Right renal cortex interstitium (tissue), 3 donors: Measurements from ENCODE around the gene NCF4. TPM values are rescaled to one million over a fixed set of nuclear protein-coding genes. Genes with fewer than 3 reads are reported as not detected.

Experiments
- DNase-seq, 3 donors: peaks; one replicate each; pipeline ENCODE4 v3.0.0-alpha.2; 2013; ENCODE audit warnings: low read depth in 3 of 3, low spot score in 2 of 3
- polyA plus RNA-seq, 3 donors: library from polyadenylated mRNA; unstranded; fragments of 120-200 nt; gene quantifications; one replicate each; pipeline ENCODE4 v1.2.1, GENCODE V29; 2013; ENCODE audit not compliant: insufficient read length in 3 of 3

The NCF4 gene
- polyA plus RNA-seq, 3 donors = 1.5 to 2.2 (median 1.6) TPM

GRCh38 chr22:36863979-36864378 is 3.2 kb downstream of the NCF4 start:
- no peak for DNase-seq

DNA sequence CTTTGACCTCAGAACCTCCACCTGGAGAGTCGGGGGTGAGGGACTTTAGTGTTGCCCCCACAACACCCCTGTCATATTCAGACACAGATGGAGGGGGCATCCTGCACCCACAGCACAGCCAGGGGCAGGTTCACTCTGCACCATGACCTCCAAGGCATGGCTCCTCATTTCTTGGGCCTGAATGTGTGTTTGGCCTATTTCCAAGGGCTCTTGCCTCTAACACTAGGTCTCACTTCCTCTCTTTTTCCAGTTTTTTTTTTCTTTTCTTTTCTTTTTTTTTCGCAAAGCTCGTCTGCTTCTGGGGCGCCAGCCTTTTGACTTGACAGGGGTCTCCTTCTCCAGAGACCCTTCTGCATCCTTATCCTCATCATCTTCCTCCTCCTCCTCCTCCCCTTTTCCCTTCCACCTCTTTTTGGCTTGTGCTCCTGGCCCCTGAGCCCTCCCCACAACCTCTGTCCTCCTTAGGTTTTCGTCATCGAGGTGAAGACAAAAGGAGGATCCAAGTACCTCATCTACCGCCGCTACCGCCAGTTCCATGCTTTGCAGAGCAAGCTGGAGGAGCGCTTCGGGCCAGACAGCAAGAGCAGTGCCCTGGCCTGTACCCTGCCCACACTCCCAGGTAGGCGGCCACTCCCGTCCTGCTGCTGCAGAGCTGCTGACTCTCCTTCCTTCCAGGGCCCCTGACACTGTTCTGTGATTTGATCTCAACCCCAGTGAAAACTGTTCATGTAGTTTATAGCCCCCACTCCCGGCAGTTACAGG is 3.8 kb downstream of the NCF4 start:
- no peak for DNase-seq

GRCh38 chr22:36865346-36865745 is 4.5 kb downstream of the NCF4 start:
- peak in 1 of 3 donors; percentile 15 for DNase-seq

DNA sequence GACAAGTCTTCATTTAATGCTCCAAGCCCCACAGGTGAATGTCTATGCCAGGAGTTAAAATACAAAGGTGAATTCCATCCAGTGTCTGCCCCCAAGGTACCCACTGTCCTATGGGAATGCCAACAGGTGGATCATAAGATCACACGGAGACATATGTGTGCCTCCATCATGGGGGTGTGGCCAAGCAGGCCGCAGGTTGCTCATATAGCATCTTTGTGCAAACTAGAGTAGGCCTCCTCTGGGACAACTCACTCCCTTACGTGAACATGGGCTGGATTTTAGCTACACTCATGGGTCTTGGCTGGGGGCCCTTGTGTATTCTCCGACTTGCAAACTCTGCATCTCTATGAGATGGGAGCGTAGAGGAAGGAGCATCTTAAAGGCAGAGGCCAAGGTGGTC is 6.9 kb downstream of the NCF4 start:
- no peak for DNase-seq

GRCh38 chr22:36868546-36869181 is 7.9 kb downstream of the NCF4 start:
- no peak for DNase-seq

GRCh38 chr22:36870250-36870649 is 9.4 kb downstream of the NCF4 start:
- DNase-seq = no peak

- DNase-seq = no peak
Observed at GRCh38 chr22:36871669-36872081, 10.9 kb downstream of the NCF4 start.

DNA sequence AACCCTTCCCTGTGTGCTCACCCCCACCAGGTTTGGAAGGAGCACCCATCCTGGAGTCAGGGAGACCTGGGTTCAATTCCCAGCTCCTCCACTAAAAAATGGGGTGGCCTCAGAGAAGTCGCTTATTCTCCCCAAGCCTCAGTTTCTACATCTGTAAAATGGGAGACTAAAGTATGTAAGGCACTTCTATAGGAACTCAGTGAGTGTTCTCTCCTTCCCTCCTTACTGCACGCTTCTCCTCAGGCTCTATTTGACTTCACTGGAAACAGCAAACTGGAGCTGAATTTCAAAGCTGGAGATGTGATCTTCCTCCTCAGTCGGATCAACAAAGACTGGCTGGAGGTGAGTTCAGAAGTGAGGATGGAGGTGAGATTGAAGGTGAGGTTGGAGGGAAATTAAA is 11.3 kb downstream of the NCF4 start:
- DNase-seq = no peak

GRCh38 chr22:36872866-36873498 is 12.2 kb downstream of the NCF4 start:
- DNase-seq = no peak

GRCh38 chr22:36873614-36874308 is 13.0 kb downstream of the NCF4 start:
- DNase-seq = peak in 1 of 3 donors; percentile 15

DNA sequence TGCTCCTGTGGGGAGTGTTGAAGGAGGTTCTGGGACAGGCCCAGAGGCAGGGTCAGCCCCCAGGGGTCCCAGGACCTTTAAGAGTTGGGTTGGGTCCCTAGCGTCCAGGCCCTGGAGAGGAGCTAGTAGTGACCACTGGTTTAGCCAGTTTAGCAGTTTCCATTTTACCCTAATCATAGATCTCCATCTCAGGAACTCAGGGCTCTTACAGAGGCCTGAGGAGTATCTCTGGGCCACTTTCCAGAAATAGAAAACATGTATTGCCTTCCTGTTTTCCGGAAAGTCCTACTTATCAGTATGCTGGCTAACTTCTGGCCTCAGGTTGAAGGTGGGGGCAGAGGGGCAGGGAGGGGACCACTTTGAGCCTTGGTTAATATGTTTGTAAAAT is 13.5 kb downstream of the NCF4 start:
- DNase-seq = no peak

GRCh38 chr22:36874736-36875135 is 13.9 kb downstream of the NCF4 start:
- DNase-seq = no peak

GRCh38 chr22:36875741-36876140 is 14.9 kb downstream of the NCF4 start:
- no peak for DNase-seq

DNA sequence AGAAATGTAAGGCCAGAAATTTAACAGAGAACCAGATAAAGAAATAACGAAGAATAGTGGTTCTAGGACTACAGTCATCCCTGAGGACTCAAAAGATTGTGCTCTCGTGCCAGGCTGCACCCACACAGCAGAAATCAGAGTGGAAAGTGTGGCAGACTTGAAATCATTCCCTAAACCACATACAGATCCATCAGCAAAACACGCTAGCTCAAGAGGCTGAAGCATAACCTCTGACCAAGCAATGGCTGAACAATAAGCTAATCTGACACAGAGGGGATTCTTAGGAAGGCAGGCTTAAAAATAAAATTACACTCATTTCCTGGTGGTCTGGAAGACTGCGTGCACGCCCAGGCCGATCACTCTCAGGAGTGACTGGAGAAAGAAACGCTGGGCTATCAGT is 19.0 kb downstream of the NCF4 start:
- no peak for DNase-seq

GRCh38 chr22:36881504-36882245 is 20.9 kb downstream of the NCF4 start:
- DNase-seq = no peak

- no peak for DNase-seq
Observed at GRCh38 chr22:36884349-36885158, 23.7 kb downstream of the NCF4 start.

GRCh38 chr22:36885474-36885873 is 24.7 kb downstream of the NCF4 start:
- no peak for DNase-seq

DNA sequence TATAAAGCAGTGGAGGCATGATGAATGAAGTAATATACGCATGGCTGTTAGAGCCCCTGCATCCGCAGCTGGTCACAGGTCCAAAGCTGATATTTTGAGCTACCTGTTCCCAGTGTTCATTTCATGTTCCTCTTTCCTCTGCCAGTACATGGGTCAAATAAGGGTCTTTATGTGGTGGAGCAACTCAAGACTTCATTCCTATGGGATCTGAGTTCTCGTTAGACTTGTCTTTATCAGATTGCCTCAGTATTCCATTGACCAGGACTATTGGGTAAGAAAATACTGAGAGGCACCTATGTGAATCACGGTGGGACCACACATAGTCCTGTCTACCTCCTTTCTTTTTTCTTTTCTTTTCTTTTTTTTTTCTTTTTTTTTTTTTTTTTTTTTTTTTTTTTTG is 25.2 kb downstream of the NCF4 start:
- DNase-seq = no peak

DNA sequence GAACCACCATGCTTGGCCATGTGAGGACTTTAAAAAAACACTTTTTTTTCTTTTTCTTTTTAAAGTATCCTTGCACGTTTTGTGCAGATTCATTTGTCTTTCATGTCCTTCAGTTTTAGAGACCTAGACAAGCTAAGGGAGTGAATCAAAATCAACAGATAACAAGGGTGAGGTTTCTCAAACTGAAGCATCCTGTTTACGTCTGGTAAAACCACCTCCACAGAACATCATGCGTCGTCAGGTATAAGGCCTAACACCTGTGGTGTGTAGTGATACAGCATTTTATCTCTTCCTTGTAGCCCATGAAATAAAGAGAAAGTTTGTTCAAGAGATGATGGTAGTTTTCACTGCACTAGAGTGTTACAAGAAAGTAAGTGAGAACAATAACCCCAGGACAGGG is 26.4 kb downstream of the NCF4 start:
- no peak for DNase-seq

DNA sequence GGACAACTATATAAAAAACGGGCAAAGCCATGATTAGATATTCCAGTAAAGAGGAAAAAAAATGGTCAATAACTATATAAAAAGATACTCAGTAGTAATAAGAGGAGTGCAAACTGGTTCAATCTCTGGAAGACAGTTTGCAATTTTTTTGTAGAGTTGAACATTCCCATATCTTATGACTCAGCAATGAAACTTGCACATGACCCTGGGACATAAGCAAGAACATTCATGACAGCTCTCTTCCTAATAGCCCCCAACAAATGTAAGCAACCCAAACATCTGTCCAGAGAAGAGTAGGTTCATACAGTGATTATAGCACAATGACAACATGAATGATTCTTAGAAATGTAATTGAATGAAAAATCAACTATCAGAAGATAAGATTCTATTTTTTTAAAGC is 30.8 kb downstream of the NCF4 start:
- no peak for DNase-seq
